PC-3 (cell line): ENCODE results near the gene GNB3. TPM values are rescaled to one million over a fixed set of nuclear protein-coding genes. Genes with fewer than 3 reads are reported as not detected.
A peak's percentile ranks its signal among the peaks of the same experiment; 100 is the strongest.

Experiments
- ATAC-seq: fragments of 200-7000 bp; cut with Tn5 transposase; 2 replicates; pipeline ENCODE4 v1.9.1; 2020; ENCODE audit warnings: mild to moderate bottlenecking, moderate library complexity
- BruUV-seq: library from RNA; stranded (reverse); fragments of 400-500 nt; replicated peaks from 2 replicates; lab custom pipeline; 2021; lab: Mats Ljungman, UMichigan
- CTCF ChIA-PET: fragments of 300-600 bp; sonication (Branson Sonifier 250); formaldehyde crosslinking; loops from one replicate; lab custom pipeline; 2022; ENCODE audit warnings: antibody characterized with exemption; lab: Charles Lee
- POLR2A ChIA-PET: fragments of 300-600 bp; sonication (Branson Sonifier 250); formaldehyde crosslinking; loops from one replicate; lab custom pipeline; 2022; ENCODE audit warnings: antibody characterized with exemption; ENCODE audit not compliant: unreplicated experiment; lab: Charles Lee
- DNase-seq: peaks from one replicate; pipeline ENCODE4 v3.0.0-alpha.2; 2015
- H2AFZ ChIP-seq: fragments of 300-600 bp; sonication (generic); 2 replicates; pipeline ENCODE4 v1.6.0; 2016; ENCODE audit warnings: antibody characterized with exemption, low read length
- H3F3A ChIP-seq: fragments of 300-600 bp; sonication (generic); one replicate; pipeline ENCODE4 v1.6.0; 2017; ENCODE audit warnings: antibody characterized with exemption, low read length, control low read depth, mild to moderate bottlenecking; ENCODE audit not compliant: unreplicated experiment
- H3K27ac ChIP-seq: fragments of 300-600 bp; sonication (generic); 2 replicates; pipeline ENCODE4 v1.5.1; 2016; ENCODE audit warnings: mild to moderate bottlenecking, low read length
- H3K27me3 ChIP-seq: fragments of 300-600 bp; sonication (generic); 2 replicates; pipeline ENCODE4 v1.6.1; 2016; ENCODE audit warnings: low read length, mixed read lengths
- H3K36me3 ChIP-seq: fragments of 300-600 bp; sonication (generic); 2 replicates; pipeline ENCODE4 v1.6.1; 2016; ENCODE audit warnings: low read depth, mixed run types, low read length, mixed read lengths
- H3K4me1 ChIP-seq: fragments of 300-600 bp; sonication (generic); 2 replicates; pipeline ENCODE4 v1.5.1; 2016; ENCODE audit warnings: low read length; ENCODE audit not compliant: insufficient read depth
- H3K4me2 ChIP-seq: fragments of 300-600 bp; sonication (generic); 2 replicates; pipeline ENCODE4 v1.6.0; 2016; ENCODE audit warnings: low read length
- H3K4me3 ChIP-seq: fragments of 300-600 bp; sonication (generic); 2 replicates; pipeline ENCODE4 v1.5.1; 2016; ENCODE audit warnings: mild to moderate bottlenecking, low read length, mixed read lengths
- H3K79me2 ChIP-seq: fragments of 300-600 bp; sonication (generic); 2 replicates; pipeline ENCODE4 v1.6.1; 2017; ENCODE audit warnings: low read length, mixed read lengths
- H3K9ac ChIP-seq: fragments of 300-600 bp; sonication (generic); 2 replicates; pipeline ENCODE4 v1.6.0; 2016; ENCODE audit warnings: mild to moderate bottlenecking, low read length
- H3K9me2 ChIP-seq: fragments of 300-600 bp; sonication (generic); replicated peaks from 2 replicates; pipeline ENCODE4 v1.6.1; 2016; ENCODE audit warnings: mixed run types, low read length, mixed read lengths
- H3K9me3 ChIP-seq: fragments of 300-600 bp; sonication (generic); 2 replicates; pipeline ENCODE4 v1.6.1; 2016; ENCODE audit warnings: low read length, mixed read lengths
- H4K20me1 ChIP-seq: fragments of 300-600 bp; sonication (generic); 2 replicates; pipeline ENCODE4 v1.6.1; 2016; ENCODE audit warnings: low read length, mixed read lengths
- EZH2 ChIP-seq: fragments of 300-600 bp; sonication (generic); IDR thresholded peaks from one replicate; pipeline ENCODE4 v1.6.1; 2017; ENCODE audit warnings: antibody characterized with exemption, mild to moderate bottlenecking, low read length; ENCODE audit not compliant: unreplicated experiment
- EZH2phosphoT487 ChIP-seq: fragments of 300-600 bp; sonication (generic); IDR thresholded peaks from 2 replicates; pipeline ENCODE4 v1.6.1; 2018; ENCODE audit warnings: mild to moderate bottlenecking, antibody characterized with exemption, low read length, borderline replicate concordance
- intact Hi-C: fragments of 100-400 bp; cut with micrococcal nuclease; formaldehyde crosslinking; loops from 2 replicates; pipeline ENCODE4 v1.9.0; 2023
- total RNA-seq: library from RNA; depleted of rRNA; stranded (reverse); fragments of >200 nt; gene quantifications from 2 replicates; pipeline ENCODE4 v1.2.3, GENCODE V29; 2014
- TF ChIP-seq, protein P1 (sequence below): fragments of 300-600 bp; sonication (generic); conservative IDR thresholded peaks from 2 replicates; pipeline ENCODE4 v1.5.1; 2017; ENCODE audit warnings: antibody characterized with exemption, low read depth, mild to moderate bottlenecking, low read length

Gene GNB3
- total RNA-seq, 1 experiment from 2014 or later, result not detected

DNA sequence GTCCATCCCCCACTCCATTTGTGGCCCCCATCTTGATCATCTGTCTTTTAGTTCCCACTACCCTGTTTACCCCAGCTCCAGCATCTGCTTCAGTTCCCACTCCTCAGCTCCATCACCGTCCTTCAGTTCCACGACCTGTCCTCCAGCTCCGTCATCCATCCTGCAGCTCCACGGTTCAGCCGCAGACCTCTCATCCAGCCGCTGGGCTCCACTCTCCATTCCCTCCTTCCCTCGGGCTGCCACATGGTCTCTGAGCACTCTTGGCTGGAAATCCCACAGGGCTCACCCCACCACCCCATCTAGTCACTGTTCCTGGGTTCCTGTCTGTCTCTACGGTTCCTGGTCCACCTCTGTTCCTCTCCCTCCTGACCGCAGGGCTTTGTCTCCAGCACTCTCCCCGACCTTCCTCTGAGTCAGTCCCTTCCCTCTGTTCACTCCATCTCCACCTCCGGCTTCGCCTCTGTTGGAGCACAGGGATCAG is 15.8 kb upstream of the GNB3 start:
- Histone ChIP-seq H3K27me3 (no peaks in the 10 kb centered on the region), H3K4me3 (peak overlapping the region; percentile 51; the same call in 1 of the 2 replicates), H3K9me3 (no peaks in the 10 kb centered on the region), H3F3A (no peaks in the 10 kb centered on the region), H3K9me2 (no peaks in the 10 kb centered on the region), H4K20me1 (no peaks in the 10 kb centered on the region), H3K36me3 (no peaks in the 10 kb centered on the region), H3K4me1 (peaks cover 5% of the 10 kb centered on the region; the same call in 1 of the 2 replicates), H3K9ac (no peak overlapping the region), H2AFZ (peak overlapping the region; percentile 82; the same call in 1 of the 2 replicates), H3K4me2 (peak overlapping the region; percentile 82), H3K27ac (no peak overlapping the region), H3K79me2 (no peaks in the 10 kb centered on the region)
- BruUV-seq, result no TSS peak
- POLR2A ChIA-PET, result no interaction called here
- TF ChIP-seq EZH2 (no peak), EZH2phosphoT487 (no peak)
- TF ChIP-seq, protein P1, sequence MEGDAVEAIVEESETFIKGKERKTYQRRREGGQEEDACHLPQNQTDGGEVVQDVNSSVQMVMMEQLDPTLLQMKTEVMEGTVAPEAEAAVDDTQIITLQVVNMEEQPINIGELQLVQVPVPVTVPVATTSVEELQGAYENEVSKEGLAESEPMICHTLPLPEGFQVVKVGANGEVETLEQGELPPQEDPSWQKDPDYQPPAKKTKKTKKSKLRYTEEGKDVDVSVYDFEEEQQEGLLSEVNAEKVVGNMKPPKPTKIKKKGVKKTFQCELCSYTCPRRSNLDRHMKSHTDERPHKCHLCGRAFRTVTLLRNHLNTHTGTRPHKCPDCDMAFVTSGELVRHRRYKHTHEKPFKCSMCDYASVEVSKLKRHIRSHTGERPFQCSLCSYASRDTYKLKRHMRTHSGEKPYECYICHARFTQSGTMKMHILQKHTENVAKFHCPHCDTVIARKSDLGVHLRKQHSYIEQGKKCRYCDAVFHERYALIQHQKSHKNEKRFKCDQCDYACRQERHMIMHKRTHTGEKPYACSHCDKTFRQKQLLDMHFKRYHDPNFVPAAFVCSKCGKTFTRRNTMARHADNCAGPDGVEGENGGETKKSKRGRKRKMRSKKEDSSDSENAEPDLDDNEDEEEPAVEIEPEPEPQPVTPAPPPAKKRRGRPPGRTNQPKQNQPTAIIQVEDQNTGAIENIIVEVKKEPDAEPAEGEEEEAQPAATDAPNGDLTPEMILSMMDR, result no peak
- DNase-seq (peak; percentile 26), ATAC-seq (peak; percentile 47)
- intact Hi-C loops, result loop anchor here (1.0 kb wide), 2 partner anchors 72 to 90 kb away; partner anchors contain the start of gene MLF2
- CTCF ChIA-PET, result no interaction called here

DNA sequence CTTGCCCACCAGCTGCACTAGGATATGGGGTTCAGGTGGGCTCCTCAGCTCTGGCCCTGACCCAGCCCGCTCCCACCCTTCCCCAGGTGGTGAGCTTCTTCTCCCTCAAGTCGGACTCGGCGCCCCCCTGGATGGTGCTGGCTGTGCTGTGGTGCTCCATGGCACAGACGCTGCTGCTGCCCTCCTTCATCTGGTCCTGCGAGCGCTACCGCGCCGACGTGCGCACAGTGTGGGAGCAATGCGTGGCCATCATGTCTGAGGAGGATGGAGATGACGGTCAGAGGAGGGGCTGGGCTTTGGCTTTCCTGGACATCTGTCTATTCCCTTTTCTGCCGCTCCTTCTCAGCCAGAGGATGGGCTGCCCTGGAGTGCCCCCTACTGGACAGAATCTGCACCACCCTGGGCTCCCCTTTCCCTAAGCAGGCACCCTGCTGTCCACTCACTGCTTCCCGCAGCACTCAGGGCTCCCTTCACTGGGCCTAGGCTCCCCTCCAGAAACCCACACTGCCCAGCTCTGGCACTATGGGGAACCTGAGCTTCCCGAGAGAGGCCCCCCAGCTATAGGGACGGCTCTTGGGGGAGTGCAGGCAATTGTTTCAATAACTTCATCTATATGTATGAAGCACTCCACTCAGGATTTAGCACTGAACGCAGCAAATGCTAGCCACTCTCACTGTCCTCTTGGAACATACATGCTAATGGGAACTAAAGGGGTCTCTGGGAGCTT is 15.2 kb upstream of the GNB3 start:
- intact Hi-C loops, result loop anchor here (1.0 kb wide), 2 partner anchors 72 to 90 kb away; partner anchors contain the start of gene MLF2
- H3K36me3 ChIP-seq, result no peaks in the 10 kb centered on the region
- no TSS peak for BruUV-seq
- H3K4me2 ChIP-seq, result peak overlapping the region; percentile 82
- DNase-seq (peak; percentile 84), ATAC-seq (peak; percentile 83)
- H3K4me1 ChIP-seq, result peaks cover 5% of the 10 kb centered on the region; the same call in 1 of the 2 replicates
- peak overlapping the region; percentile 51; the same call in 1 of the 2 replicates for H3K4me3 ChIP-seq
- no peak overlapping the region for H3K9ac ChIP-seq
- H3K27me3 ChIP-seq, result no peaks in the 10 kb centered on the region
- no peaks in the 10 kb centered on the region for H3K79me2 ChIP-seq
- no peaks in the 10 kb centered on the region for H3K9me3 ChIP-seq
- no peaks in the 10 kb centered on the region for H4K20me1 ChIP-seq
- TF ChIP-seq, protein P1, result peak; percentile 79
- TF ChIP-seq EZH2phosphoT487 (no peak), EZH2 (no peak)
- no peak overlapping the region for H3K27ac ChIP-seq
- no peaks in the 10 kb centered on the region for H3F3A ChIP-seq
- no peaks in the 10 kb centered on the region for H3K9me2 ChIP-seq
- POLR2A ChIA-PET, result no interaction called here
- peak overlapping the region; percentile 82 for H2AFZ ChIP-seq
- CTCF ChIA-PET, result no interaction called here
